HG03575 (cell line): Measurements from ENCODE around the gene TNXB.

Experiments used
- ATAC-seq: cut with Tn5 transposase; IDR thresholded peaks from one replicate; pipeline ENCODE4 v1.9.1; 2021; ENCODE audit not compliant: unreplicated experiment, insufficient number of reproducible peaks, low FRiP score; ENCODE audit errors: extremely low read depth

The TNXB gene

DNA sequence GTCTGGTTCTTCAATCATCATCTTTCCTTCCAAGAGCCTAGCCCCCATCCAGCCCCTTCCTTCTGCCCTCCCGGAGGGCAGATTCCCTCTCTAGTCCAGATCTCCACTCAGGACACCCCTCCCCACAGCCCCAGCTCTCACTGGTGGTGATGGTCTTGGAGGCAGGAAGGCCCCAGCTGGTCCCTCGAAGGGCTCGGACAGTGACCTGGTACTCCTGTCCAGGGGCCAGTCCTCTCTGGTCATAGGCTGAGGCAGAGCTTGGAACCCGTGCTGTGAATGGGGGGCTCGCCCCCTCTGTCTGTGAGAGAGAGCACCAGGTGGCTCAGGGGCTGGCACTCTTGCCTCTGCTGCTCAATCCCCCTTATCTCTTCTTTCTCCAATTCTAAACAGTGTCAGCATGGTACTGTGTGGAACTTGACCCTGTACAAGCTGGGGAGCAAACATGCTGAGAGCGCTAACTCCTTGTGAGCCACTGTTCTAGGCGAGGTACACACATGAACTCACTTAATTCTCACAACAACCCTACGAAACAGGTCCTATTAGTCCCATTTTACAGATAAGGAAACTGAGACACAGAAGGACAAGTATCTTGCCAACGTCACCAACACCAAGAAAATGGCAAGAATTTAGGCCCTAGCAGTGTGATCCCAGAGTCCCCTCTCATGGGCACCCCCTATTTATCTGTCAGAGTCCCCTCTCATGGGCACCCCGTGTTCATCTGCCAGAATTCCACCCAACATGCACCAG is 19.9 kb downstream of the TNXB start:
- no peak for ATAC-seq

DNA sequence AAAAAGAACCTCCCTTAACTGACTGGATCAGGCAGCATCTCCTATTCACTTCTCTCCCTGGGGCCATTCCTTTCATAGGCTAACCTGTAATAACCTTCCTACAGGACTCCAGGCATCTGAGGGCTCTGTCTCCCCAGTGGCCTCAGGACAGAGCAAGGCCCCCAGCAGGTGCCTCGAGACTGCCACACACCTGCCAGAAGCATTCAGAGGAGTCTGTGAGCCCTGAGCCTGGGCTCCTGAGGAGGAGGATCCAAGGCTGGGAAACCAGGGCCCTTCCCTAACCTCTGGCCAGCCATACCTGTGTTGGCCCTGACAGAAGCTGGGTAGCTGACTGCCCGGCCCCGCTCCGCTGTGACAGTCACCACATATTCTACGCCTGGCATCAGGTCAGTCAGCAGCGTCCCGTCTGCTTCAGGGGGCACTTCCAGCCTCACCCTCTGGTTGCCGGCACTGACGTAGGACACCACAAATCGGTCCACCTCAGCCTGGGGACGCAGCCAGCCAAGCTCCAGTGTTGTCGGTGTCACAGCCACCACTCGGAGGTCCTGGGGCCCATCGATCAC is 20.6 kb downstream of the TNXB start:
- no peak for ATAC-seq

DNA sequence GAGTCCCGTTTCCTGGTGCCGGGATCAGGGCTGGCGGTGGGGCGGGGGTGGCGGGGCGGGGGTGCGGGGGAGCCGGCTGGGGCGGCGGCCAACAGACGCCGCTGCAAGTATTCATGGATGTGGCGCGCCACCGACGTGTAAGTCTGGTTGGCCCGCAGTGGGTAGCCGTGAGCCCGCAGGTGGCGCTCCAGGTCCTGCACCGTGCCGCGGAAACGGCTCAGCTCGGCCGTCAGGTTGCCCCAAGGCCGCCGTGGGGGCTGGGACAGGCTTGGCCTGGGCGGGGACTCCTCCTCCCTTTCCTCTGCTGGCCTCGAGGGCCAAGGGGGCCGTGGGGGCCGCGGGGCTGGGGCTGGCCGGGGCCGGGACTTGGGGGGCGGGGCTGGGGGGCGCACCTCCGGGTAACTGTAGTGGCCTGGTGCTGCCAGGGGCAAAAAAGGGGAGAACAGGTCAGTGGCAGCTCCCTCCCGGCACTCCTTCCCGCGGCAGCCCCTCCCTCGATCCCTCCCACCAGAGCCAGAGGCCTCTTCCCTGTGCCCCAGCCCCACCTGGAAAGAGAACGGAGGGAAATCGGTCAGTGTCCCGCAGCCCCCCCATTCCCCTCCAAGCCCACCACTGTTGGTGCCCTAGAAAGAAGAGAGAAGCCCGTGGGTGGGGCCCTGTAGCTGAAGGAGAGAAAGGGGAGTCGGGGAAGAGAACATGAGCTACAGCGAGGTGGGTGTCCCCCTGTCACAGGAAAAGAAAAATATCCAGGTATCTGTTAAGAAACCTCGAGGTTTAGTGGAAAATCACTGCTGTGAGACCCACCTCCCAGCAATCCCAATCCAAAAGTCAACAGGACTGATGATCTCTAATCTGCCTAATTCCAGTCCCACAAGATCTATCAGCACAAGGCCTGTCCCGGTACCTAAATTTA is 21.3 kb downstream of the TNXB start:
- ATAC-seq, result no peak

DNA sequence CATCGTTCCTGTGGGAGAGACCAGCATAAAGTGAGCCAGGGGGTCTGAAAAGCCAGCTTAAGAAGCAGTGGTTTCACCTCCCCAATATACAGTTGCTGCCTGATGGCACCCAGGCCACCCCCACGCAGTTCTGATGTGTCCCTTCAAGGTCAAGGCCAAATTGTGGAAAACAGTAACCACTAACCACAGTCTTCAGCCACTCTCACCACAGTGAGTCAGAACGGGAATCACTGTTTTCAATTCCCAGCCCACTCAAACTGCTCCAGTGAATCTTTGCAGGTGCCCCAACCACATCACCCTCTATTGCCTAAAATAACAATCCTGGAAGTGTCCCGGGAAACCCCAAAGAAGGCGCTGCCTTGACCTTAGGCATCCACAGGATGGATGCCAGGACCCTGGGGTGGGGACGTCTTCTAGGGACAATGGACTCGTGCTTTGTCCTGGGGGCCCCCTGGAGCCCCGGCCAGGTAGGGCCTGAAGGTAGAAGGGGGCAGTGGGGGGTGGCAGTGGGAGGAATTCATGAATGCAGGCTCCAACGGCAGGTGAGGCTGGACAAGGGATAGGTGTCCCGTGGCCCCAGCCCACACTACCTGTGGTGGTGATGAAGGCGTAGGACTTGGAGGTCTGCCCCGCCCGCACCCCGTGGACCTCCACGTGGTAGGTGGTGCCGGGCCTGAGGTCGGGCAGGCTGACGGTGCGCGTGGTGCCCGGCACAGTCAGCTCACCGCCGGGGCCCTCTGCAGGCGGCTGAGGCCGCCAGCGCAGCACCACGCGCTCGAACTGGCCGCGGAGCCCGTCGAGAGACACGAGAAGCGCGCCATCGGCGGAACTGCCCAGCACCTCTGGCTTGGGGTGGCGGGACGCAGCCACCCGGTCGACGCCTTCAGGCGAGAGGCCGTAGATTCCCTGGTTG is 22.2 kb downstream of the TNXB start:
- no peak for ATAC-seq

DNA sequence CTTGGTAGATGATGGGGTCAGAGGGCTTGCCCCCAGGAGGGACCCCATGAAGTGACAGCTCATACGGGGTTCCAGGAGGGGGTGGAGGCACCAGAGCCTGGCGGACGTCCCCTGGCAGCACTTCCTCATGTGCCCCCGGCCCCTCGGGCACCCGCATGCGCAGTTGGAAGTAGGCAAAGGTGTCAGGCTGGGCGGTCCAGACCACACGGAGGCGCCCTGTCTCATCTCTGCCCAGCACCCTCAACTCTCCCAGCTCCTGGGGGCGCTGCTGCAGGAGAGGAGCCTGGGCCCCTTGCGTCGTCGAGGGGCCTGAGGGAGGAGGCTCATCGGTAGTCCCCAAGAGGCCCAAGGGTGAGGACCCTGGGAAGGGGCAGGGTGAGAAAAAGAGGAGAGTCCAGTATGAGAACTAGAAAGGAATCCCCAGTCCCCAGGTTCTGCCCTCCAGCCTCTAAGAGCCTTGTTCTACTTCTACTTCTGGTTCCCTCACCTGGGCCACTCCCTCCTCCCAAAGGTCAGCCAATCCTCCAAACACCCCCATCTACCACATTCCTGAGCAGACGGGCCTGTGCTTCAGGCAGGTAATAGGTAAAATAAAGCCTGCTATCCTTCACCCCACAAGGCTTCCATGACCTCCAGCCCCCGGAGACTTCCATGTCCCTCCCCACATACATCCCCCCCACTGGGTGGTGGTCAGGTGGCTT is 23.2 kb downstream of the TNXB start:
- ATAC-seq, result no peak

DNA sequence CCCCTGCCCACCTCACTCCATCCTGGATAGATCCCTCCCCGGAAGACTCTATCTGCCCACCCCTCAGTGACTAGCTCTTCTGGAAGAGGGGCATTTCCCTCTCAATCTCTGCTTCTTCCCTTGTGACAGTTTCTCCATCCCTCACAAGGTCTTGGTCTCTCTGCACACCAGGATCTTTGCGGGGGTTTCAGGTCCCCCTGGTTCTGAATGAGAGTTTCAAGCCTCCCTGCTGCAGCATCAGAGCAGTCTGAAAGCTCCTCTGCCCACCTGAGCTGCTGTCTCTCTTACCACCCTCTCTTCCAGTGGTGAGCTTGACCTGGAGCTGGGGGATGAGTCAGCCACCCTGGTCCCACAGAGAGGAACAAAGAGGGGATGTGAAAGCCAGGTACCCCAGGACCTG is 24.4 kb downstream of the TNXB start:
- no peak for ATAC-seq

DNA sequence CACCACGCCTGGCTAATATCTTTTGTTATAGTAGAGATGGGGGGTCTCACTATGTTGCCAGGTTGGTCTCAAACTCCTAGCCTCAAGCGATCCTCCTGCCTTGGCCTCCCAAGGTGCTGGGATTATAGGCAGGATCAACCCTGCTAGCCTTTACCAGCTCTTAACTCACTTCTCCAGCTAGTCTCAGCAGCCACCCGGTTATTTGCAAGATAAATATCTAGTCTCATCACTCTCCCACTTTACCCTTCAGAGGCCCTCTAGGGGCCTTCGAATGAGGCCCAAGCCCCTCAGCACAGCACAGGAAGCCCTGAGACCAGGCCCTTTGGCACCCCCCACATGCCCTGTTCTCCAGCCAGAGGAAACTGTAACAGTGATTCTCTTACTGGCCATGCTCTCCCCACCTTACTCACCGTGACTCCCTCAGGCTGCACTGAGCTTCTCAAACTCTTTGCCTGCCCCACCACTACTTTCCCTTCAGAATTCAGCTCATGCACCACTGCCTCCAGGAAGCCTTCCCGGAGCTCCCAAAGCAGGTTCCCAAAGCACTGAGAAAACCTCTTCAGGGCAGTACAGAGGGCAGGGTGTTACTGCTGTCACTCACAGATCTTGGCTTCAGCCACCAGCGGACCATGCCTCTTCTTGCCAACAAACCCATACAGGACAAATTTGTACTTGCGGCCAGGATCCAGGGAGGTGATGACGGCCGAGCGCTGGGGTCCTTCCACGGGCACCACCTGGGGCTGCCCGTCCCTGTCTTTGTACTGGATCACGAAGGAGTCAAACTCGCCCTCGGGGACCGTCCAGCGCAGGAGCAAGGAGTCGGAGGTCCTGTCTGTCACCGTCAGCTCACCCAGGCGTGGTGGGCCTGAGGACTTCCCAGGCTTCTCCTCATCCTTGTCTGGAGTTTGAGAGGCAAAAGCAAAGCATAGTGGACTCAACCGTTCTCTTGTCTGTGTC is 25.0 kb downstream of the TNXB start:
- no peak for ATAC-seq

DNA sequence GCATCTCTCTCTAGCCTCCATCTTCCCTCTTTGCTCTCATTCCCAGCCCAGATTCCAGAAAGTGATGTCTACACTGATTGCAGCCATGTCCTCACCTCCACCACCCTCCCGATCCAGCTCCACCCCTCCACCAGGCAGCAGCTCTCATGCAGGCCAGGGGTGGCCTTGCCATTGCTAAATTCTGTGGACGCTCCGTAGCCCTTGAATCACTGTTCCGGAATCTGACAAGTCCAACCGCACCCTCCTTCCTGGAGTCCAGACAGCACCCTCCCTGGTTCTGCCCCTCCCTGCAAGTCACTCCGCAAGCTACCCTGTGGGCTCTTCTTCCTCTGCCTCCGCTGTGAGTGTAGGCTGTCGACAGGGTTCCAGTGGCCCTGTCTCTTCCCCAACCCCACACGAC is 26.2 kb downstream of the TNXB start:
- no peak for ATAC-seq

DNA sequence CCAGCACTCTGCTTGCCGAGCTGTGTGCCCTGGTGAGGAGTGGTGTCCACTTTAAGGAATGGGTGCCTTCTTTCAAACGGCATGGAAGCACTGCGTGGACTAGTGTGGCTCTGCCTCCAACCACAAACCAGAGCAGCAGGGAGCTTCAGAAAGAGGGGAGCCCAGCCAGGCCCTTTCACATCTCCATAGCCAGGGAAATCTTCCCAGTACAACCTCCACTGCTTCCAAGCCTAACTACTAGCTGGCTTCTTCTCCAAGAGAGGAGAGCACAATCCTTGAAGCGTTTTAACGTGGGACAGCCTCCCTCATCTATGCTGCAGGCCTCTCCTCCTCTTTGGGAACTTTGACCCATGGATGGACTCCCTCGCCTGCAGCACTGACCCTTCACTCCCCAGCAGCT is 26.7 kb downstream of the TNXB start:
- no peak for ATAC-seq

DNA sequence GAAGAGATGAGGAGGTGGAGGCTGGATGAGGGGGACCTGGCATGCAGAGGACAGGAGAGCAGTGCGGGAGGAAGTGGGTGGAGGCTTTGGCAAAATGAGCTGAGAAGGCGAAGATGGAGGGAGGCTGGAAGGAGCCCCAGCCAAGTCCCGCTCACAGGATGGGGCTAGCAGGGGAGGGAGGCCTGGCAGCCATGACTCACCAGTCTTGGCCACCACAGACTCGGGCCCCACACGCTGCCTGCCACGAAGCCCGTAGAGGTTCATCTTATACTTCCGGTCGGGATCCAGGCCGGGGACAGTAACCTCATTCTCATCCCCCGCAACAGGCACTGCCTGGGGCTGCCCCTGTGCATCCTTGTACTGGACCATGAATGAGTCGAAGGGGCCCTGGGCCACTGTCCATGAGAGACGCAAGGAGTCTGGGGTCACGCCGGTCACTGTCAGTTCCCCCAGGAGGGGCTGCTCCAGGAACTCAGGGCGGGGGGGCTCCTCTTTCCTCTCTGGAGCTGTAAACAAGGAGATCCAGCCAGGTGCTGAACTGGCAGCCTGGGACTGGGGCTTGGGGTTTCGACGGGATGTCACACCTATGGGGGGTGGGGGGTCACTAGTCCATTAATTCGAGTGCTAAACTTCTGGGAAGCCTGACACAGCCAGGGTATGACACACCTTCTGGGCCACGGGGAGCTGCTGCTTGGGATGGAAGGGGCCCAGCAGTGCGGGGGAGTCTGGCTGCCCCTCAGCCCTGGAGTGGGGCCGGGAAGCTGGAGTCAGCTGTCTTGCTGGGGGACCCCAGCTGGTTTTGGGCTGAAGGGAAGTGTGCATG is 27.8 kb downstream of the TNXB start:
- ATAC-seq, result no peak

DNA sequence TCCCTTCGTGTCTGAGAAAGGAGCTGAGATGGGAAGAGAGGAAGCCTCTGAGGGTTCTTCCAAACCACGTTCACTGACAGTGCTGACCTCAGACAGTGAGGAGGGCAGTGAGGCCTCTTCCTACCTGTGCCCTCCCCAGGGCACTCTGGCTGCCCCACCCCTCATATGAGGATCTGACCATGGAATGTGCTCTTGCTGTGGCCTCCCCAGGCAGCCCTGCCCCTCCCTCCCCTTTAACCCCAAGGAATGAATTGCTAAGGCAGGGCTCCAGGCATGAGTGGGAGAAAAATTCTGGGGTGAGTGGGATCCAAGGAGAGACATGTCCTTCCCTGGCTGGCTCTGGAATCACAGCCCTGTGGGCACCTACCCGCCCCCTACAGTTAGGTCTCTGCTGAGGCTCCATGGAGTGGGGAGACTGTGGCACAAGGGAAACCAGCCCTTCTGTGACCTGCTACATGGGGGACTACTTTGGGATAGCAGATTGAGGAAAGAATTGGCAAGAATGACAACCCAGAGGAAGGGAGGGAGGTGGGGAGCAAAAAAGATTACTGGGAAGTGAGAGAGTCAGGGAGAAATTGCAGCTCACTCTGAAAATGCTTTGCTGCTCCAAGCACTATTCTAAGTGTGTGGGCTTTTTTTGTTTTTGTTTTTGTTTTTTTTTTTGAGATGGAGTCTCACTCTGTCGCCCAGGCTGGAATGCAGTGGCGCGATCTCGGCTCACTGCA is 29.4 kb downstream of the TNXB start:
- ATAC-seq, result no peak

DNA sequence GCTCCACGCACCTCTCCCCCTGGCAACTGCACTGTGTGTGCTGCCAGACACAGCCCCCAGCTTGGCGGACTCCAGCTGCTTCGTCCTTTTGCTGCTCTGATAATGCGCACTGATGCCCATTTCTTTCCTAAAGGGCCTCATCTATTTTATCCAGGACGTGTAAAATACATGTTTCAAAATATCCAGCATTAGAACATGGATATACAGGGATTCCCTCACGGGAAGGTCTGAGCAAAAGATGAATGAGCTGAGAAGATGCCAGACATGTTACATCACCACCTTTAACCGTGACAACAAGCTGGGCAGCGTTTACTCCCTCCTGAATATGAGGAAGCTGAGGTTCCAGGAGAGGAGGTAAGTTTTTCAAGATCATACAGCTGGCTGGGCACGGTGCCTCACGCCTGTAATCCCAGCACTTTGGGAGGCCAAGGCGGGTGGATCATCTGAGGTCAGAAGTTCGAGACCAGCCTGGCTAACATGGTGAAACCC is 32.8 kb downstream of the TNXB start:
- no peak for ATAC-seq

DNA sequence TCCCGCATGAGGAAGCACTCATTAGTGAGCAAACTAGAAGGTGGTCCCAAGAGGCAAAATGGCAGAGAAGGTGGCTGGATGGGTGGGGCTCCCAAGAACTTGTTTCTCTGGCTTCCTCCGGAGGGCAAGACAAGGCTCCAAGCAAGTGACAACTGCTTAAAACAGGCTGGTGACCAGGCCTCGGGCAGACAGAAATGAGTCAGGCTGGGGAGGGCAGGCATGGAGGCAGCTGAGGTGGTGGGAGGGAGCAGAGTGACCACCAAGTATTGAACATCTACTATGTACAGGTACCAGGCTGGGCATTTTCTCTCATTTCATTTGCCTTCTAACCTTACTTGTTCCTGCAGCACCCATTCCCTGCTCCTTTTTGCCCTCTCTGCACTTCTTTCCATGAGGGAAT is 33.4 kb downstream of the TNXB start:
- no peak for ATAC-seq

DNA sequence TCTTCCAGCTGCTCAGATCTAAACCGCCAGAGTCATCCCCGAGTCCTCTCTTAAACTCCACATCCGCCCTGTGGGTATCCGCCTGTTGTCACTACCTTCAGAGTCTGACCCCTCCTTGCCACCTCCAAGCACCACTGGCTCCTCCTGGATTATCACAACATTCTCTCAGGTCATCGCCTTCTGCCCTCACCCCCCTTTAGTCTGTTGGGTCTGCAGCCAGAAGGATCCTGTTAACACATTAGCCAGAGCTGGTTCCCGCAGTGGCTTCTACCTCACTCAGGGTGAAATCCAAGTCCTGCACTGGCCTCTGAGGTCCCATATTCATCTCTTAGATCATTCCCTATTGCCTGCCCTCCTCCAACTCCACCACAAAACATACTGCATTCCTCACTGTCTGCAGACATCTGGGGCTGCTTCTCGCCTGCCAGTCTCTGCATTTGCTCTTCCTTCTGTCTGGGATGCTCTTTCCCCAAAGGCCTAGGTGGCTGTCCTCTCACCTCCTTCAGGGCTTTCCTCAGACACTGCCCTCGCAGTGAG is 34.1 kb downstream of the TNXB start:
- no peak for ATAC-seq

DNA sequence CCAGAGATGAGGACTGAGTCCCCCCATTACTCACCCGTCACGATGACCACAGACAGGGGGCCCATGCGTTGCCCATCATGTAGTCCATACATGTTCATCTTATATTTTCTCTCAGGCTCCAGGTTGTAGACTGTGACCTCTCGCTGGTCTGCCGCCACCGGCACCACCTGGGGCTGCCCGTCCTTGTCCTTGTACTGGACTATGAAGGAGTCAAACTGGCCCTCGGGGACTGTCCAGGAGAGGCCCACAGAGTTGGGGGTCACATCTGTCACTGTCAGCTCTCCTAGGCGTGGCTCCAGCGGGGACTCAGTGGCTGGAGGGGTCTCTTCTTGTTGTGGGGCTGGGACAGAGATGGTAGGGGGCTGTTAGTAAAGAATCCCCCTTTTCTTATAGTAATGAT is 35.5 kb downstream of the TNXB start:
- ATAC-seq, result no peak

DNA sequence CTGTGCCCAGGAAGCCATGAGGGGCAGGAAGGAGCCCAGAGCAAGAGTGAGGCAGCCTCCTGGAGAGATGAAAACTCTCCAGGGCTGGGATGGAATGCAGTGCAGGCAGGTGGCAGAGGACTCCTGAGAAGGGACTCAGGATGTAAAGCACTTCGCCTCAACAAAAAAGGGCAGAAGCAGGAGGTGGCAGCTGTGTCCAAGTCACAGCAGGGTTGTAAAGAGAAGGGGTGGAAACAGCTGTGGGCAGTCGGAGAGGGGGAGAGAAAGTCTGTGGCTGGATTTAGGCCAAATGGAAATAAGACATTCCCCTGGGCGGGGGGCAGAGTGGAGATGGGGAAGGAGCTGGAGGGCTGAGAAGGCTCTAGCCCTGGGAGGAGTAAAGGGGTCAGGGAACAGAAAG is 36.0 kb downstream of the TNXB start:
- ATAC-seq, result no peak
